ENCODE data around the gene ARSI.
A peak's percentile ranks its signal among the peaks of the same experiment; 100 is the strongest.

ARSI gene

DNA sequence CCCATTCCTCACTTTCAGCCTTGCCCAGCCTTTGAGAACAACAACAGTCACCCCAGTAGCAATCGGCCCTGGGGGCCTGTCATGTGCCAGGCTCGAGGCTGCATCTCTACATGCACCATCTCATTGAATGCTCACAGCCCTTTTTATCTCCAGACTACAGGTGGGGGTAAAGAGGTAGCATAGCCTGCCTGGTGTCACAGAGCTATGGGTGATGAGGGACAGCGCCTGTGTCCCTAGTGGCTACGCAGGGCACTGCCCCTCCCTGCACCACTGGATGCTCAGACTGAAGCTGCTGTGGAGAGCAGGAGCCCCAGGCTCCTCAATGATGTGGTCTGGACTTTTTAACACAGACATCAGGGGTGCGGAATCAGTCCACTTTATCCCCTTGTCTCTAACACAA, 15.9 kb downstream of the ARSI start:
- CTCF ChIA-PET = interaction anchor here (1.2 to 1.4 kb wide), 2 partner anchors 26 to 61 kb away, joined by 3 to 4 read pairs; no protein-coding TSS in a partner anchor
- DNase-seq (ENCODE audit: extremely low spot score) = no peak
- TF ChIP-seq, protein P1, sequence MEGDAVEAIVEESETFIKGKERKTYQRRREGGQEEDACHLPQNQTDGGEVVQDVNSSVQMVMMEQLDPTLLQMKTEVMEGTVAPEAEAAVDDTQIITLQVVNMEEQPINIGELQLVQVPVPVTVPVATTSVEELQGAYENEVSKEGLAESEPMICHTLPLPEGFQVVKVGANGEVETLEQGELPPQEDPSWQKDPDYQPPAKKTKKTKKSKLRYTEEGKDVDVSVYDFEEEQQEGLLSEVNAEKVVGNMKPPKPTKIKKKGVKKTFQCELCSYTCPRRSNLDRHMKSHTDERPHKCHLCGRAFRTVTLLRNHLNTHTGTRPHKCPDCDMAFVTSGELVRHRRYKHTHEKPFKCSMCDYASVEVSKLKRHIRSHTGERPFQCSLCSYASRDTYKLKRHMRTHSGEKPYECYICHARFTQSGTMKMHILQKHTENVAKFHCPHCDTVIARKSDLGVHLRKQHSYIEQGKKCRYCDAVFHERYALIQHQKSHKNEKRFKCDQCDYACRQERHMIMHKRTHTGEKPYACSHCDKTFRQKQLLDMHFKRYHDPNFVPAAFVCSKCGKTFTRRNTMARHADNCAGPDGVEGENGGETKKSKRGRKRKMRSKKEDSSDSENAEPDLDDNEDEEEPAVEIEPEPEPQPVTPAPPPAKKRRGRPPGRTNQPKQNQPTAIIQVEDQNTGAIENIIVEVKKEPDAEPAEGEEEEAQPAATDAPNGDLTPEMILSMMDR (IDR thresholded peaks at IDR 0.05; ENCODE audit: control extremely low read depth, extremely low read depth, low read depth, missing control alignments) = peak; percentile 20
- POLR2A ChIA-PET = no interaction called here

DNA sequence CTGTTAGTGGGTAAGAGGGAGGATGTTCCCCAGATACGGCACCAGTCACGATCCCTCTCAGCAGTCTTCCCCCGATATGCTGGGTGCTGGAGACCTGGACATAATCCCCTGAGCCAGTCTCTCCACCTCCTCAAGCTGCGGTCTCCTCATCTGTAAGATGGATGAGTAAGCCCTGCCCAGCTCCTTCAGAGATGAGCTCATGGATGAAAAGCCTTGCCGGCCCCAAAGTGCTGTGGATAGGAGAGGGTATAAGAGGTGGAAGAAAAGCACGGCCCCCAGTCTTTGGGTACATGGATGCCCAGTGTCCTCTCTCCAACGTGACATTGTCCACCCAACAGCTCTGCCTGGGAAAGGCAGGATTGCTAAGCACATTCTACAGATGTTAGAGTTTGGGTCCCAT, 17.6 kb downstream of the ARSI start:
- DNase-seq (ENCODE audit: extremely low spot score) = no peak
- ChIA-PET POLR2A (no interaction called here), CTCF (interaction anchor here (0.7 kb wide), 1 partner anchor 10 kb away, joined by 3 read pairs; no protein-coding TSS in a partner anchor)
- TF ChIP-seq, protein P1 (IDR thresholded peaks at IDR 0.05; ENCODE audit: control extremely low read depth, extremely low read depth, low read depth, missing control alignments) = no peak

DNA sequence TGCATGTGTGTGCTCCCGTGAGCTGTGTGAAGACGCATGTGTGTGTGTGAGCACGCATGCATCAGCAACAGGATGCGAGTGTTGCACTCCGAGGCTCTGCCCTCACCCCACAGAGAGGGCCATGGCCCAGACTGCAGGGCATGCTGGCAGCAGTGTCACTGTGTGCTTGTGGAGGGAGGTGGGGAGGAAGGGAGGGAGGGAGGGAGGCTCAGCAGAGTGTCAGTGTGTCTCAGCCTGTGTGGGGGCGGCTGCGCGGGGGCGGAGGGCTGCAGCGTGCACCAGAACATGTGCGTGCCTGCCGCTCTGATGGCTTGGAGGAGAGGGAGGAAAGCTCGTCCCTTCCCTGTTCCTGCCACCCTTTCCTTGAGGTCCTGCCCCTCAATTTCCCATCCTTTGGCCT, 18.4 kb downstream of the ARSI start:
- TF ChIP-seq, protein P1 (IDR thresholded peaks at IDR 0.05; ENCODE audit: control extremely low read depth, extremely low read depth, low read depth, missing control alignments) = no peak
- no peak for DNase-seq (ENCODE audit: extremely low spot score)
- ChIA-PET CTCF (no interaction called here), POLR2A (no interaction called here)

DNA sequence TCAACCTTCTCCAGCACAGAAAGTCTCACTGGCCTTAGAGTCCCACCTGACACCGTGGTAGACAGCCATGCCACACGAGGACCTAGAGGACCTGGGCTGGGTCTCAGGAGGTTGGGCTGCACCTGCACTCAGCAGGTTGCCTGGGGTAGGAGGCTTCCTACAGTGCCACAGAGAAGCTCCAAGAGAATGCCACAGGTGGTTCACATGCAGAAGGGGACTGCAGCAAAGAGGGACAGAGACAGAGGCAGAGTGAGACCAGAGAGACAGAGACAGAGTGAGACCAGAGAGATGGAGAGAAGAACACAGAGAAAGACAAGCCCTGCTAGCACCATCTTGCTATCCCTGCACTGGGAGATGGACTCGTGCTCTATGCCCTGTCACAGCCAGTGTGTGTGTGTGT, 18.8 kb downstream of the ARSI start:
- CTCF ChIA-PET = interaction anchor here (1.1 kb wide), 1 partner anchor 15 kb away, joined by 3 read pairs; no protein-coding TSS in a partner anchor
- TF ChIP-seq, protein P1 (IDR thresholded peaks at IDR 0.05; ENCODE audit: control extremely low read depth, extremely low read depth, low read depth, missing control alignments) = no peak
- POLR2A ChIA-PET = no interaction called here
- DNase-seq (ENCODE audit: extremely low spot score) = no peak

DNA sequence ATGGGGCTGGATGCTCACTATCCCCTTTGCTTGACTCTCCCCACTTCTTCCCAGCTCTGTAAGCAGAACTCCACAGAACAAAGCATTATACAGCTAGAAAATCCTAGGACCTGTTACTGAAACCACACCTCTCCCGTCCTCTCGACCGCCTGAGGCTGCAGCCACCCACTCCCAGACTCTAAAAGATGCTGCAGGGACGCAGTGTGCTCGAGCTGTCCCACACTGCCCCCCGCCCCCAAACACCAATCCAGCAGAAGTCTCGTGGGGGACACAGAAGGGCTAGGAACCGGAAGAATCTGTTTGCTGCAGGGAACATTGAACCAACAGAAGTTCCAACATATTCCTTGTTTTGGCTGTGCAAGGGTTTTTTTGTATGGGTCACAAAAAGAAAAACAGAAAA, 20.7 kb downstream of the ARSI start:
- TF ChIP-seq, protein P1 (IDR thresholded peaks at IDR 0.05; ENCODE audit: control extremely low read depth, extremely low read depth, low read depth, missing control alignments) = no peak
- CTCF ChIA-PET = interaction anchor here (1.7 kb wide), 1 partner anchor 15 kb away, joined by 4 read pairs; no protein-coding TSS in a partner anchor
- POLR2A ChIA-PET = no interaction called here
- no peak for DNase-seq (ENCODE audit: extremely low spot score)

DNA sequence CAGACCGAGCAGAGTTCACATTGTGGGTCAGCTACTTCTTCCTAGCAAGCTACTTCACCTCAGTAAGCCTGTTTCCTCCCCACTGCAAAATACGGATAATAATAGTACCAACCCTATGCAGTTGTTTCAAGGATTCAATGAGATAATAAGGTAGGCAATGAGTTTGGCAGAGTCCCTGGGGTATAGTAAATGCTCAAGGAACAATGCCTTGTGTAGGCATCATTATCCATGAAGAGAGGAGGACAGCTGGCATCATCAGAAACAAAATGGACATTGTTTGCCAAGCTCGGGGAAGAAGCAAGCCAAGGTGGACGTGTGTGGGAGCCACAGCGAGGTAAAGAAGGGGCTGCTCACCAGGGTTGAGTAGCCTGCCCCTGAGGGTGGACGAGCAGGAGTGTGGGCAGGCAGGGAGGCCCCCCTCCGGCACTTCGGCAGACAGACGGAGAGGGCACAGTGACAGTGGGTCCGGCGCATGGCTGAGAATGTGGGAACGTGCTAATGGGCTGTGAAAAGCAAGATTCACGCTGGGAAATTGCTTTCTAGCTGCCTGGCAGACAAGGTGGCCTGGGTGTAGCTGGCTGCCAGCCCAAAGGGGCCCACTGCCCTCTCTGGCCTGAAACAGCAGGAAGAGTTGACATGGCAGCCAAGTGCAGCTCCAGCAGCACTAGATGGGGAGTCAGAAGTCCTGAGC, 23.2 kb downstream of the ARSI start:
- no peak for DNase-seq (ENCODE audit: extremely low spot score)
- POLR2A ChIA-PET = no interaction called here
- TF ChIP-seq, protein P1 (IDR thresholded peaks at IDR 0.05; ENCODE audit: control extremely low read depth, extremely low read depth, low read depth, missing control alignments) = no peak
- CTCF ChIA-PET = interaction anchor here (1.5 kb wide), 1 partner anchor 29 kb away, joined by 3 read pairs; no protein-coding TSS in a partner anchor

Measured in GM10248 (cell line).